GM21381 (cell line): ENCODE measurements around the gene TPPP2.

Source experiments
- ATAC-seq: cut with Tn5 transposase; IDR thresholded peaks from one replicate; pipeline ENCODE4 v1.9.1; 2021; ENCODE audit warnings: mild to moderate bottlenecking, moderate library complexity; ENCODE audit not compliant: unreplicated experiment

The TPPP2 gene

GRCh38 chr14:21016413-21017190, 13.4 kb upstream of the TPPP2 start:
- ATAC-seq = no peak

GRCh38 chr14:21017528-21018245, 12.3 kb upstream of the TPPP2 start:
- no peak for ATAC-seq

GRCh38 chr14:21018286-21018685, 11.7 kb upstream of the TPPP2 start:
- no peak for ATAC-seq

- no peak for ATAC-seq
These were observed 11.2 kb upstream of the TPPP2 start for GRCh38 chr14:21018781-21019180.

GRCh38 chr14:21019366-21019765, 10.7 kb upstream of the TPPP2 start:
- ATAC-seq = no peak

- no peak for ATAC-seq
These were observed 9.0 kb upstream of the TPPP2 start for GRCh38 chr14:21020977-21021545.

GRCh38 chr14:21022686-21023085, 7.3 kb upstream of the TPPP2 start:
- no peak for ATAC-seq

- no peak for ATAC-seq
These were observed 6.8 kb upstream of the TPPP2 start for GRCh38 chr14:21023174-21023573.

GRCh38 chr14:21023817-21024584, 6.0 kb upstream of the TPPP2 start:
- ATAC-seq = no peak

GRCh38 chr14:21024585-21025370, 5.2 kb upstream of the TPPP2 start, which contains the start of gene NDRG2:
TSS of gene NDRG2 (minus strand) at chr14:21025061. CDS start at chr14:21023315, 1,746 bp downstream.
- no peak for ATAC-seq

GRCh38 chr14:21025371-21026273, 4.4 kb upstream of the TPPP2 start:
- ATAC-seq = no peak

GRCh38 chr14:21026274-21026987, 3.6 kb upstream of the TPPP2 start:
- no peak for ATAC-seq

- no peak for ATAC-seq
These were observed 3.1 kb upstream of the TPPP2 start for GRCh38 chr14:21026988-21027315.

- ATAC-seq = no peak
These were observed 514 bp downstream of the TPPP2 start for GRCh38 chr14:21030531-21030930.

GRCh38 chr14:21032326-21033132, 2.5 kb downstream of the TPPP2 start:
- ATAC-seq = no peak

- no peak for ATAC-seq
These were observed 3.2 kb downstream of the TPPP2 start for GRCh38 chr14:21033133-21033698.

- no peak for ATAC-seq
These were observed 4.7 kb downstream of the TPPP2 start, which contains the start of gene RNASE13 for GRCh38 chr14:21034707-21035106. TSS of gene RNASE13 (minus strand) at chr14:21034807. CDS start at chr14:21034288, 519 bp downstream.

GRCh38 chr14:21036751-21037150, 6.7 kb downstream of the TPPP2 start:
- ATAC-seq = no peak
